Karpas-422 (cell line): ENCODE results near the gene ITK. TPM values are rescaled to one million over a fixed set of nuclear protein-coding genes. Genes with fewer than 3 reads are reported as not detected.
A peak's percentile ranks its signal among the peaks of the same experiment; 100 is the strongest.

ENCODE experiments used
- DNase-seq: peaks from one replicate; pipeline ENCODE4 v3.0.0-alpha.2; 2015
- H2AFZ ChIP-seq: fragments of 200-600 bp; sonication (generic); 2 replicates; pipeline ENCODE4 v1.6.1; 2014; ENCODE audit warnings: antibody characterized with exemption, low read length, mixed read lengths
- H3K27ac ChIP-seq: fragments of 200-600 bp; sonication (generic); 2 replicates; pipeline ENCODE4 v1.5.1; 2014; ENCODE audit warnings: mild to moderate bottlenecking, low read length, moderate library complexity
- H3K27me3 ChIP-seq: fragments of 200-600 bp; sonication (generic); 2 replicates; pipeline ENCODE4 v1.6.1; 2014; ENCODE audit warnings: low read length, mixed read lengths
- H3K36me3 ChIP-seq: fragments of 200-600 bp; sonication (generic); 2 replicates; pipeline ENCODE4 v1.6.1; 2014; ENCODE audit warnings: low read length, mixed read lengths; ENCODE audit not compliant: insufficient read depth
- H3K4me1 ChIP-seq: fragments of 200-600 bp; sonication (generic); 2 replicates; pipeline ENCODE4 v1.6.1; 2014; ENCODE audit warnings: mild to moderate bottlenecking, low read length, mixed read lengths
- H3K4me2 ChIP-seq: fragments of 200-600 bp; sonication (generic); 2 replicates; pipeline ENCODE4 v1.6.1; 2014; ENCODE audit warnings: low read length, low read depth, mild to moderate bottlenecking; ENCODE audit not compliant: poor library complexity, severe bottlenecking
- H3K4me3 ChIP-seq: fragments of 200-600 bp; sonication (generic); 2 replicates; pipeline ENCODE4 v1.5.1; 2014; ENCODE audit warnings: mild to moderate bottlenecking, antibody characterized with exemption, low read length, mixed read lengths
- H3K79me2 ChIP-seq: fragments of 200-600 bp; sonication (generic); 2 replicates; pipeline ENCODE4 v1.6.1; 2014; ENCODE audit warnings: mild to moderate bottlenecking, low read length, mixed read lengths
- H3K9ac ChIP-seq: fragments of 200-600 bp; sonication (generic); 2 replicates; pipeline ENCODE4 v1.6.0; 2014; ENCODE audit warnings: low read length
- H3K9me2 ChIP-seq: fragments of 200-600 bp; sonication (generic), shearing (Covaris generic); replicated peaks from 2 replicates; pipeline ENCODE4 v1.6.0; 2014; ENCODE audit warnings: mild to moderate bottlenecking, low read length, moderate library complexity; ENCODE audit not compliant: insufficient read depth
- H3K9me3 ChIP-seq: fragments of 300-700, 200-600 bp; sonication (generic); 2 replicates; pipeline ENCODE4 v1.6.1; 2014; ENCODE audit warnings: low read length, mixed read lengths
- H4K20me1 ChIP-seq: fragments of 200-600 bp; sonication (generic); 2 replicates; pipeline ENCODE4 v1.6.1; 2014; ENCODE audit warnings: mild to moderate bottlenecking, antibody characterized with exemption, low read length, low read depth; ENCODE audit not compliant: insufficient read depth
- total RNA-seq: library from RNA; depleted of rRNA; stranded (reverse); fragments of >200 nt; shearing (Covaris generic); gene quantifications from 2 replicates; pipeline ENCODE4 v1.2.3, GENCODE V29; 2014; ENCODE audit warnings: low replicate concordance

Gene ITK
- total RNA-seq, 1 experiment from 2014 or later = 1.3 TPM

DNA sequence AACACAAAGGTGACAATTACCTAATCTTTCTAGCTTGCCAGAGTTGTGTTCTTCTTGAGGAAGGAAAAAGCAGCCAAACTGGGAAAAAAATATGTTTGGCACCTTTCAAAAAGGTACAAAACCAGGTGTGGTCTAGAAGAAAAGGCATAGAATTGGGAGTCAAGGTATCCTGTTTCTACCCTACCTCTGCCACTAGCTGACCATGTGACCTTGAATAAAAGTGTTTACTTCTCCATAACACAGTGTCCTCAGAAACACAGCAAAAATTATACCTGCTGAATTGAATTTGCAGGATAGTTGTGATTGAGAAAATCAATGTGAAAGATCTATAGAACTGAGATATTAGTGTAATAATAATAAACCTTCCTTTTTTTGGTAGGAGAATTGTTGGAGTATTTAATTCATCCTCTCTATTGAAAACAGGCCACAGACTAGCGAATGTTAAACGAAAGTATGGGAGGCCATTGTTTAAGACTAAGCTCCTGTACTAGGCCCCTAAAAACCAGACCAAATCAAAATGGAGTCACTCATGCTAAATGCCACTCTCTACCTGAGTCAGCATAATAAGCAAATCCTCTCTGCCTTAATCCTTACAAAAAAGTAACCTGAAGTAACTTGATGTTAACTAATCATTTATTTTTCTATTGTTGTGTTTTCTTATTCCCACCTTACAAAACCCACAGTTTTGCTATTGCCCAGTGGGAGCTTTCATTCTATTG is 97.8 kb downstream of the ITK start:
- Histone ChIP-seq H3K4me3 (no peak overlapping the region), H2AFZ (no peak overlapping the region), H3K9me2 (no peaks in the 10 kb centered on the region), H3K4me1 (peaks cover 55% of the 10 kb centered on the region), H3K9ac (no peak overlapping the region), H3K36me3 (0 out of 2 replicates have a peak, but pooled peaks cover 4% of the 10 kb centered on the region), H3K79me2 (peaks cover 97% of the 10 kb centered on the region), H3K27ac (no peak overlapping the region), H3K4me2 (no peak overlapping the region), H3K27me3 (no peaks in the 10 kb centered on the region), H3K9me3 (no peaks in the 10 kb centered on the region), H4K20me1 (no peaks in the 10 kb centered on the region)
- DNase-seq = no peak

GRCh38 chr5:157279605-157280239 is 99.1 kb downstream of the ITK start:
- Histone ChIP-seq H2AFZ (no peak overlapping the region), H3K36me3 (peaks cover 6% of the 10 kb centered on the region; the same call in 1 of the 2 replicates), H3K9ac (no peak overlapping the region), H3K4me1 (peaks cover 65% of the 10 kb centered on the region), H3K4me3 (no peak overlapping the region), H3K79me2 (peaks cover 97% of the 10 kb centered on the region), H3K27ac (no peak overlapping the region; the same call in 1 of the 2 replicates), H3K9me3 (no peaks in the 10 kb centered on the region), H3K27me3 (no peaks in the 10 kb centered on the region), H3K9me2 (no peaks in the 10 kb centered on the region), H4K20me1 (no peaks in the 10 kb centered on the region; the same call in 1 of the 2 replicates), H3K4me2 (no peak overlapping the region)
- DNase-seq = no peak

DNA sequence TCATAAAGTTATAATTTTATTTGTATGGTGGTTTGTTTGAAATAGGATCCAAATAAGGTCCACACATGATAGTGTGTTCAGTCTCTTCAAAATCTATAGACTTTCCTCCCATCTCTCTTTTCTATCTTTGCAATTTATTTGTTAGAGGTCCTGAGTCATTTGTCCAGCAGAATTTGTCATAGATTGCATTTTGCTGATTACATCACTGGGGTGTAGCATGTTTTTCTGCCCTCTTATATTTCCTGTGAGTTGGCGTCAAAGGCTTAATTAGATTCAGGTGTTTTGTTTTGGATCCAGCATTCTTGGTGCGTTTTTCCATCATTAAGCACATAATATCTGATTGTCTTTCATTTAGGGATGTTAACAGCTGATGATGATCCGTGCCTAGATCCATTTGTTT is 100.3 kb downstream of the ITK start:
- H3K27me3 ChIP-seq = no peaks in the 10 kb centered on the region
- H3K36me3 ChIP-seq = peaks cover 18% of the 10 kb centered on the region
- H4K20me1 ChIP-seq = no peaks in the 10 kb centered on the region; the same call in 1 of the 2 replicates
- H3K4me3 ChIP-seq = no peak overlapping the region
- H2AFZ ChIP-seq = no peak overlapping the region
- peaks cover 58% of the 10 kb centered on the region for H3K4me1 ChIP-seq
- no peaks in the 10 kb centered on the region for H3K9me2 ChIP-seq
- no peaks in the 10 kb centered on the region for H3K9me3 ChIP-seq
- H3K79me2 ChIP-seq = peaks cover 97% of the 10 kb centered on the region
- DNase-seq = no peak
- no peak overlapping the region for H3K4me2 ChIP-seq
- H3K27ac ChIP-seq = peak overlapping the region; percentile 90
- H3K9ac ChIP-seq = no peak overlapping the region

- no peaks in the 10 kb centered on the region for H3K9me3 ChIP-seq
- H3K4me2 ChIP-seq = peak overlapping the region; percentile 81
- peak overlapping the region; percentile 16; the same call in 1 of the 2 replicates for H3K4me3 ChIP-seq
- peak overlapping the region; percentile 32; the same call in 1 of the 2 replicates for H3K9ac ChIP-seq
- H2AFZ ChIP-seq = no peak overlapping the region
- H3K9me2 ChIP-seq = no peaks in the 10 kb centered on the region
- no peaks in the 10 kb centered on the region for H3K27me3 ChIP-seq
- H3K4me1 ChIP-seq = peaks cover 48% of the 10 kb centered on the region
- no peak for DNase-seq
- peak overlapping the region; percentile 90 for H3K27ac ChIP-seq
- peaks cover 91% of the 10 kb centered on the region for H3K79me2 ChIP-seq
- H4K20me1 ChIP-seq = no peaks in the 10 kb centered on the region; the same call in 1 of the 2 replicates
- peaks cover 25% of the 10 kb centered on the region for H3K36me3 ChIP-seq
Measured at GRCh38 chr5:157282150-157282549, 101.5 kb downstream of the ITK start.

DNA sequence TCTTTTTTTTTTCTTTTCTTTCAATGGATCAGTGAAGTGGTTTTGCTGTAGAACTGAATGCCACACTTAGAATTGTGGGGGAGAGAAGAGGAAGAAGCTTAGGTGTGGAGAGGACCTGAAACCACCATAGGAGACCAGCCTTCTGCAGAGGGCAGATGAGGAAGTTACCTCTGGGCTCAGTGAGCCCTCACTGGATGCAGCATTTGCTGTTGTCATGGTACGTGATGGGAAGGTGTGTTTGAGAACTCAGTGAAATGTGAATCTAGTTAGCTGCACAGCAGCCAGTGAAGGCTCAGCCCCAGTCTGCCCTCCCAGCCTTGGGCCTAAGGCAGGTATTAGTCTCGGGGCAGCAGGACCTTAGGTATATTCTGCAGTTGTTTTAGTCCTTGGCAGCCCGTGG is 102.8 kb downstream of the ITK start:
- peaks cover 42% of the 10 kb centered on the region for H3K4me1 ChIP-seq
- no peaks in the 10 kb centered on the region for H3K9me2 ChIP-seq
- peaks cover 88% of the 10 kb centered on the region for H3K79me2 ChIP-seq
- H3K27ac ChIP-seq = peak overlapping the region; percentile 90
- no peaks in the 10 kb centered on the region; the same call in 1 of the 2 replicates for H4K20me1 ChIP-seq
- H3K36me3 ChIP-seq = peaks cover 32% of the 10 kb centered on the region
- H3K27me3 ChIP-seq = no peaks in the 10 kb centered on the region
- no peaks in the 10 kb centered on the region for H3K9me3 ChIP-seq
- H3K9ac ChIP-seq = peak overlapping the region; percentile 57
- DNase-seq = peak; percentile 93
- H3K4me3 ChIP-seq = peak overlapping the region; percentile 39
- H3K4me2 ChIP-seq = peak overlapping the region; percentile 81
- H2AFZ ChIP-seq = no peak overlapping the region

DNA sequence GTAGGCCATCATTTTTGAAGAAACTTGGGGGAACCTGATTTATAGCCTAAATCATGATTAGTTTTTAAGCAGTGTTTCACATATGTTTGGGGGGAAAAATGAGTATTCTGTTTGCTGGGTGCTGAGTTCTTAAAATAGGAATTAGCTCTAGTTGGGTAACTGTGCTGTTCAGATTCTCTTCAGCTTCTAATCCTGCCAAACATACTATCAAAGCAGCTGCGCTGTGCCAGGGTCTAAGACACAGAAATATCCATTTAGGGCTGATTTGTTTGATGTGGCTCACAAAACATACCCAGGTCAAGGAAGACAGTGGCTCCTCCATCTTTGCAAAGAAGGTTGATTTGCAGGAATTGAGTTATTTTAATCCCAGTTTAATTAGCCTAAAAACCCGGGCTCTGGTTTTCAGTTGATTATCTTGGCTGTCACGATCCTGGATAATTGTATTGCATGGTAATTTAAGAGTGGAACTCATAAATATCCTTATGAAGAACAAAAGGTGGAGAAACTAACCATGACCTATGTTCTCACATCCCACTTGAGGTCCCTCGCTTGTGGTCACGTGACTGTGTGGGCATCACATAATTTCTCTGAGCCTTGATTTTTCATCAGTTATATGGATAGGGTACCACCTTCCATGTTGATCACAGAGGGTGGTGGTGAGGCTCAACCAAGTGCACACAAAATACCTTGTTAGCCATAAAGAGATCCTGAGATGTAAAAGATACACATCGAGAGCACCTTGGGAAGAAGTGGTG is 104.0 kb downstream of the ITK start:
- Histone ChIP-seq H3K9ac (peak overlapping the region; percentile 57; the same call in 1 of the 2 replicates), H3K9me2 (no peaks in the 10 kb centered on the region), H4K20me1 (no peaks in the 10 kb centered on the region; the same call in 1 of the 2 replicates), H3K4me2 (peak overlapping the region; percentile 81), H3K4me3 (no peak overlapping the region), H3K4me1 (peaks cover 37% of the 10 kb centered on the region), H3K79me2 (peaks cover 79% of the 10 kb centered on the region), H3K27ac (peak overlapping the region; percentile 90), H2AFZ (no peak overlapping the region), H3K9me3 (no peaks in the 10 kb centered on the region), H3K36me3 (peaks cover 37% of the 10 kb centered on the region), H3K27me3 (no peaks in the 10 kb centered on the region)
- no peak for DNase-seq

DNA sequence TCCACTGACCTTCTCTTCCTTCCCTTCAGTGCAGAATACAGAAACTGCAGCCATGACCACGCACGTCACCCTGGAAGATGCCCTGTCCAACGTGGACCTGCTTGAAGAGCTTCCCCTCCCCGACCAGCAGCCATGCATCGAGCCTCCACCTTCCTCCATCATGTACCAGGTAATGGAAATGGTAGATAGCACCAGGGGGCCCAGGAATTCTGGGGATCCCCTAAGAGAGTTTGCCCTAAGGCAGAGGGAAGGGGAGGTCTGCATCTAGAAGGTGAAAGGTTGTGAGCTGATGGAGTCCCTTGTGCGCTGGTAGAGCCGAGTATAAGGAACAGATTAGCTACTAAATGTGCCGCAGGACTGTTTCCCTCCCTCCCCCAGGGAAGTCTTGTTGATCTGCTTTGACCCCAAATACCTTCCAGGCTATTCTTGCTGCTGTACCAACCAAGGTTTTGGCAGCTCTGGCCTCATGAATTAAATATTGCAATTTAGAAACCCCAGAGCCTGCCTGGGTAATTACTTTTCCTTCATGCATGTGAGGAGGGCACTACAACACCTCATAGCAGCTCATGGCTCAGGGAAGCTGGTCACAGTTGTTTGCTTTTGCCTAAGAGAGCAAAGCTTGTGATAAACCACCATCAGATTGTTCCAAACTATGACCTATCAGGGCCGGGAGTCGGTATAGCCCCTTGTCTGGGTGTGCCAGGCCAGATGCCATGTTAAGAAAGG is 104.8 kb downstream of the ITK start:
- Histone ChIP-seq H3K4me2 (no peak overlapping the region), H3K9me2 (no peaks in the 10 kb centered on the region), H3K79me2 (peaks cover 78% of the 10 kb centered on the region), H4K20me1 (no peaks in the 10 kb centered on the region; the same call in 1 of the 2 replicates), H3K36me3 (peaks cover 37% of the 10 kb centered on the region), H2AFZ (no peak overlapping the region), H3K4me3 (no peak overlapping the region), H3K4me1 (peaks cover 34% of the 10 kb centered on the region), H3K27me3 (no peaks in the 10 kb centered on the region), H3K27ac (no peak overlapping the region), H3K9ac (no peak overlapping the region), H3K9me3 (no peaks in the 10 kb centered on the region)
- no peak for DNase-seq
